ENCODE measurements around the gene PRKRA. TPM values are rescaled to one million over a fixed set of nuclear protein-coding genes. Genes with fewer than 3 reads are reported as not detected.
"Not testable (repeated sequence)": the region's sequence is repeated elsewhere in the genome, so short reads cannot be mapped to it uniquely, and the experiment has no call there.

The PRKRA gene
- total RNA-seq, 1 donor from 2014 or later, result 135 TPM

- Mint-ChIP-seq H3K36me3 (no peaks in the 10 kb centered on the region), H3K9me3 (peaks cover 2% of the 10 kb centered on the region), H3K27me3 (ENCODE audit: insufficient read depth, low read depth) (peaks cover 6% of the 10 kb centered on the region), H3K27ac (peak overlapping the region; percentile 95), H3K4me3 (peak overlapping the region; percentile 90), H3K4me1 (peaks cover 17% of the 10 kb centered on the region)
- no peaks in the 10 kb centered on the region for H3K36me3 ChIP-seq
- H3K9me3 ChIP-seq (ENCODE audit: low read depth), result no peaks in the 10 kb centered on the region
- H3F3A ChIP-seq (ENCODE audit: low read depth), result peaks cover 6% of the 10 kb centered on the region
- peak; percentile 89 for DNase-seq (ENCODE audit: low spot score)
- no peaks in the 10 kb centered on the region for H4K20me1 ChIP-seq (ENCODE audit: low read depth)
- peak overlapping the region; percentile 87 for H3K4me2 ChIP-seq
- peaks cover 9% of the 10 kb centered on the region for H3K79me2 ChIP-seq (ENCODE audit: low read depth)
- peak overlapping the region; percentile 91 for H2AFZ ChIP-seq (replicated peaks)
- peak overlapping the region; percentile 83 for H3K4me3 ChIP-seq
- TF ChIP-seq CTCF (IDR thresholded peaks at IDR 0.05) (no peak), EZH2phosphoT487 (IDR thresholded peaks at IDR 0.05) (no peak)
- H3K4me1 ChIP-seq, result peaks cover 4% of the 10 kb centered on the region
- H3K27me3 ChIP-seq, result no peaks in the 10 kb centered on the region
- H3K27ac ChIP-seq, result peak overlapping the region; percentile 82
- H3K9ac ChIP-seq, result peak overlapping the region; percentile 78
These were observed 37.3 kb downstream of the PRKRA start for GRCh38 chr2:178413472-178414265.

GRCh38 chr2:178412453-178412852, 38.5 kb downstream of the PRKRA start:
- H3K9ac ChIP-seq, H3K27ac Mint-ChIP-seq: not testable (repeated sequence)

GRCh38 chr2:178412047-178412446, 38.9 kb downstream of the PRKRA start:
- Histone ChIP-seq H3K27ac (no peak overlapping the region), H3K27me3 (no peaks in the 10 kb centered on the region), H3F3A (ENCODE audit: low read depth) (peaks cover 6% of the 10 kb centered on the region), H3K4me1 (peaks cover 4% of the 10 kb centered on the region), H3K4me3 (no peak overlapping the region), H2AFZ (replicated peaks) (no peak overlapping the region), H3K9ac (no peak overlapping the region), H3K4me2 (no peak overlapping the region), H3K36me3 (no peaks in the 10 kb centered on the region), H3K9me3 (ENCODE audit: low read depth) (no peaks in the 10 kb centered on the region), H3K79me2 (ENCODE audit: low read depth) (peaks cover 9% of the 10 kb centered on the region), H4K20me1 (ENCODE audit: low read depth) (no peaks in the 10 kb centered on the region)
- Mint-ChIP-seq H3K4me1 (peaks cover 17% of the 10 kb centered on the region), H3K9me3 (peaks cover 2% of the 10 kb centered on the region), H3K4me3 (no peak overlapping the region), H3K27me3 (ENCODE audit: insufficient read depth, low read depth) (peaks cover 6% of the 10 kb centered on the region), H3K27ac (no peak overlapping the region), H3K36me3 (no peaks in the 10 kb centered on the region)
- TF ChIP-seq CTCF (IDR thresholded peaks at IDR 0.05) (no peak), EZH2 (IDR thresholded peaks at IDR 0.05) (no peak), EZH2phosphoT487 (IDR thresholded peaks at IDR 0.05) (no peak)
- DNase-seq (ENCODE audit: low spot score), result no peak

More at GRCh38 chr2:178412453-178412852, 38.5 kb downstream of the PRKRA start:
- H3K9me3 Mint-ChIP-seq; H3F3A ChIP-seq (ENCODE audit: low read depth); H3K79me2 ChIP-seq (ENCODE audit: low read depth); H4K20me1 ChIP-seq (ENCODE audit: low read depth); DNase-seq (ENCODE audit: low spot score); H3K27ac ChIP-seq; H3K27me3 Mint-ChIP-seq (ENCODE audit: insufficient read depth, low read depth); H3K4me2 ChIP-seq; H3K4me1 ChIP-seq; H3K36me3 ChIP-seq; H3K9me3 ChIP-seq (ENCODE audit: low read depth); H3K27me3 ChIP-seq; H3K36me3 Mint-ChIP-seq; H3K4me3 ChIP-seq; H2AFZ ChIP-seq (replicated peaks): not testable (repeated sequence)
- peak overlapping the region; percentile 90 for H3K4me3 Mint-ChIP-seq
- peaks cover 17% of the 10 kb centered on the region for H3K4me1 Mint-ChIP-seq

- Histone ChIP-seq H3K4me2 (no peak overlapping the region), H3K9ac (no peak overlapping the region), H3K79me2 (ENCODE audit: low read depth) (no peaks in the 10 kb centered on the region), H3K4me1 (no peaks in the 10 kb centered on the region), H3K4me3 (no peak overlapping the region), H3K36me3 (no peaks in the 10 kb centered on the region), H3K27me3 (no peaks in the 10 kb centered on the region), H2AFZ (replicated peaks) (no peak overlapping the region), H3K27ac (no peak overlapping the region), H3F3A (ENCODE audit: low read depth) (peaks cover 6% of the 10 kb centered on the region), H4K20me1 (ENCODE audit: low read depth) (no peaks in the 10 kb centered on the region), H3K9me3 (ENCODE audit: low read depth) (no peaks in the 10 kb centered on the region)
- Mint-ChIP-seq H3K27ac (no peak overlapping the region), H3K9me3 (peaks cover 2% of the 10 kb centered on the region), H3K36me3 (no peaks in the 10 kb centered on the region), H3K27me3 (ENCODE audit: insufficient read depth, low read depth) (peaks cover 6% of the 10 kb centered on the region), H3K4me3 (no peak overlapping the region), H3K4me1 (peaks cover 4% of the 10 kb centered on the region)
- no peak for DNase-seq (ENCODE audit: low spot score)
- no peak for TF ChIP-seq CTCF (IDR thresholded peaks at IDR 0.05)
- no peak for TF ChIP-seq EZH2 (IDR thresholded peaks at IDR 0.05)
- no peak for TF ChIP-seq EZH2phosphoT487 (IDR thresholded peaks at IDR 0.05)
These were observed 41.7 kb downstream of the PRKRA start for GRCh38 chr2:178409261-178409660.
